ENCODE measurements around the gene XYLB.

DNA sequence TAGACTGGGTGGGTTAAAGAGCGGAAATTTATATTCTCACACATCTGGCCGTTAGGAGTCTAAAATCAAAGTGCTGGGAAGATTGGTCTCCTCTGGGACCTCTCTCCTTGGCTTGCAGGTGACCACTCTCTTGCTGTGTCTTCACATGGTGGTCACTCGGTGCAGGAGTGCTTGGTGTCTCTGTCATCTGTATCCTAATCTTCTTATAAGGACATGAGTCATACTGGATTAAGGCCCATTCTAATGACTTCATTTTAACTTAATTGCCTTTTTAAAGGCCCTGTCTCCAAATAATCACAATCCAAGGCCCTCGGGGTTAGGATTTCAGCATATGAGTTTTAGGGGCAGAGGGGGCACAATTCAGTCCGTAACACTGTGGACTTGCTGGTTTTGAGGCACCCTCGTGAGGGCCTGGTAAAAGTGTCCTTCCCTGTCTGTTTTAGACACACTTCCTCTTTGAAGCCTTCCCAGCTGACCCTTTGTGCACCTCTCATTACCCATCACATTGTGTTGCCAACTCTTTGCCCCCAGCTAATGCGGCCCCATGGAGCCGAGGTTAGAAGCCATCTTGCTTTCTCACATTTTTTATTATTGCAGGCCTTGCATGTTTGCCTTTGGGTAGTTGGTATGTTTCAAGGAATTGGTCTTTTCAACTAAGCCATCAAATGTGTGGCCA, 3.2 kb downstream of the XYLB start:
- TF ChIP-seq POLR2A (IDR thresholded peaks at IDR 0.05) (no peak), CTCF (IDR thresholded peaks at IDR 0.05) (no peak)
